ENCODE measurements around the gene PSMD3. TPM values are rescaled to one million over a fixed set of nuclear protein-coding genes. Genes with fewer than 3 reads are reported as not detected.

The PSMD3 gene
- polyA plus RNA-seq, 2 of the 4 experiments (the other 2 are of a cell fraction) = 87.7 to 193 TPM

DNA sequence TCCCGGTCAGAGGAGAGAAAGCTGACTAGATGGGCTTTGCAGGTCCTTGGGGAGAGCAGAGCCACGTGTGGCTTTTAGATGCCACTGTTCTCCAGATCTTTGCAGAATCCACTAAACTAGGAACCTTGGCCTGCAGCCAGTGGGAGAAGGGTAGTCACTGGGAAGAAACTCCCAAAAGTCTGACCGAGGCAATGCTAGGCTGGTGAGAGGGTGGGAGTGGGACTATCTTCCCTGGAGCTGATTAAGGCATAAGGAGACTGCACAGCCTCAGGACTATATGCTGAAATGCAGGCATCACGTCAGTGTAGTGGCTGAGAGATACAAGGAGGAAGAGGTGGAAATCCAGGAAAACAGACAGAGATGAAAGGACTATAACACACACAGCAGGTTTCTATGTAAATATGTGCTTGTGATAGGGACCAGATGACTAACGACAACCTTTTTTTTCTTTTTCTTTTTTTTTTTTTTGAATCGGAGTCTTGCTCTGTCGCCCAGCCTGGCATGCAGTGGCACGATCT lies 20.0 kb upstream of the PSMD3 start:
- no peak for ATAC-seq
- TF ChIP-seq CHD2 (IDR thresholded peaks at IDR 0.05; ENCODE audit: low read length, partially characterized antibody) = no peak
- TF ChIP-seq, protein P1, sequence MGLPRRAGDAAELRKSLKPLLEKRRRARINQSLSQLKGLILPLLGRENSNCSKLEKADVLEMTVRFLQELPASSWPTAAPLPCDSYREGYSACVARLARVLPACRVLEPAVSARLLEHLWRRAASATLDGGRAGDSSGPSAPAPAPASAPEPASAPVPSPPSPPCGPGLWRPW (IDR thresholded peaks at IDR 0.05) = no peak
- TF ChIP-seq HEYL (CRISPR knock-in tag; IDR thresholded peaks at IDR 0.05) = no peak
- no peak for TF ChIP-seq HOXB5 (CRISPR knock-in tag; IDR thresholded peaks at IDR 0.05)
- TF ChIP-seq, protein P2, sequence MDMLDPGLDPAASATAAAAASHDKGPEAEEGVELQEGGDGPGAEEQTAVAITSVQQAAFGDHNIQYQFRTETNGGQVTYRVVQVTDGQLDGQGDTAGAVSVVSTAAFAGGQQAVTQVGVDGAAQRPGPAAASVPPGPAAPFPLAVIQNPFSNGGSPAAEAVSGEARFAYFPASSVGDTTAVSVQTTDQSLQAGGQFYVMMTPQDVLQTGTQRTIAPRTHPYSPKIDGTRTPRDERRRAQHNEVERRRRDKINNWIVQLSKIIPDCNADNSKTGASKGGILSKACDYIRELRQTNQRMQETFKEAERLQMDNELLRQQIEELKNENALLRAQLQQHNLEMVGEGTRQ (IDR thresholded peaks at IDR 0.05) = no peak
- no peak for TF ChIP-seq CEBPB (IDR thresholded peaks at IDR 0.05)
- no peak for TF ChIP-seq MAFK (IDR thresholded peaks at IDR 0.05; ENCODE audit: partially characterized antibody)
- TF ChIP-seq HOXA7 (CRISPR knock-in tag; IDR thresholded peaks at IDR 0.05) = no peak
- no peak for TF ChIP-seq NR3C1 (IDR thresholded peaks at IDR 0.05)
- TF ChIP-seq, protein P3, sequence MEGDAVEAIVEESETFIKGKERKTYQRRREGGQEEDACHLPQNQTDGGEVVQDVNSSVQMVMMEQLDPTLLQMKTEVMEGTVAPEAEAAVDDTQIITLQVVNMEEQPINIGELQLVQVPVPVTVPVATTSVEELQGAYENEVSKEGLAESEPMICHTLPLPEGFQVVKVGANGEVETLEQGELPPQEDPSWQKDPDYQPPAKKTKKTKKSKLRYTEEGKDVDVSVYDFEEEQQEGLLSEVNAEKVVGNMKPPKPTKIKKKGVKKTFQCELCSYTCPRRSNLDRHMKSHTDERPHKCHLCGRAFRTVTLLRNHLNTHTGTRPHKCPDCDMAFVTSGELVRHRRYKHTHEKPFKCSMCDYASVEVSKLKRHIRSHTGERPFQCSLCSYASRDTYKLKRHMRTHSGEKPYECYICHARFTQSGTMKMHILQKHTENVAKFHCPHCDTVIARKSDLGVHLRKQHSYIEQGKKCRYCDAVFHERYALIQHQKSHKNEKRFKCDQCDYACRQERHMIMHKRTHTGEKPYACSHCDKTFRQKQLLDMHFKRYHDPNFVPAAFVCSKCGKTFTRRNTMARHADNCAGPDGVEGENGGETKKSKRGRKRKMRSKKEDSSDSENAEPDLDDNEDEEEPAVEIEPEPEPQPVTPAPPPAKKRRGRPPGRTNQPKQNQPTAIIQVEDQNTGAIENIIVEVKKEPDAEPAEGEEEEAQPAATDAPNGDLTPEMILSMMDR (IDR thresholded peaks at IDR 0.05) = no peak
- TF ChIP-seq MYC (IDR thresholded peaks at IDR 0.05; ENCODE audit: borderline replicate concordance, low read length) = no peak
- TF ChIP-seq, protein P4, sequence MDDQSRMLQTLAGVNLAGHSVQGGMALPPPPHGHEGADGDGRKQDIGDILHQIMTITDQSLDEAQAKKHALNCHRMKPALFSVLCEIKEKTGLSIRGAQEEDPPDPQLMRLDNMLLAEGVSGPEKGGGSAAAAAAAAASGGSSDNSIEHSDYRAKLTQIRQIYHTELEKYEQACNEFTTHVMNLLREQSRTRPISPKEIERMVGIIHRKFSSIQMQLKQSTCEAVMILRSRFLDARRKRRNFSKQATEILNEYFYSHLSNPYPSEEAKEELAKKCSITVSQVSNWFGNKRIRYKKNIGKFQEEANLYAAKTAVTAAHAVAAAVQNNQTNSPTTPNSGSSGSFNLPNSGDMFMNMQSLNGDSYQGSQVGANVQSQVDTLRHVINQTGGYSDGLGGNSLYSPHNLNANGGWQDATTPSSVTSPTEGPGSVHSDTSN (IDR thresholded peaks at IDR 0.05) = no peak
- TF ChIP-seq CBX8 (IDR thresholded peaks at IDR 0.05) = no peak
- no peak for TF ChIP-seq CHD4 (IDR thresholded peaks at IDR 0.05; ENCODE audit: borderline replicate concordance)
- no peak for TF ChIP-seq RNF2 (IDR thresholded peaks at IDR 0.05; ENCODE audit: borderline replicate concordance, low read depth)
- no peak for TF ChIP-seq ZNF302 (CRISPR knock-in tag; IDR thresholded peaks at IDR 0.05)
- no peak for DNase-seq (ENCODE audit: low read depth in 1 of 2, low spot score in 1 of 2)
- Histone ChIP-seq H3K4me1 (no peaks in the 10 kb centered on the region), H3K4me3 (no peak overlapping the region), H3K27ac (no peak overlapping the region), H3K4me2 (no peak overlapping the region), H3K9me3 (no peaks in the 10 kb centered on the region)
- FAIRE-seq = no peak
- CTCF ChIA-PET = interaction anchor here (1.1 to 13.9 kb wide), 4 partner anchors 14 to 339 kb away, joined by 3 to 405 read pairs (median 9); partner anchors contain the start of gene PSMD3
- WGBS (ENCODE audit: missing lambda C conversion rate) = 65% methylated on average over 8 of the region's 8 CpGs
- POLR2A ChIA-PET = interaction anchor here (5.6 kb wide), 1 partner anchor 20 kb away, joined by 43 read pairs; the partner anchor contains the start of gene PSMD3

DNA sequence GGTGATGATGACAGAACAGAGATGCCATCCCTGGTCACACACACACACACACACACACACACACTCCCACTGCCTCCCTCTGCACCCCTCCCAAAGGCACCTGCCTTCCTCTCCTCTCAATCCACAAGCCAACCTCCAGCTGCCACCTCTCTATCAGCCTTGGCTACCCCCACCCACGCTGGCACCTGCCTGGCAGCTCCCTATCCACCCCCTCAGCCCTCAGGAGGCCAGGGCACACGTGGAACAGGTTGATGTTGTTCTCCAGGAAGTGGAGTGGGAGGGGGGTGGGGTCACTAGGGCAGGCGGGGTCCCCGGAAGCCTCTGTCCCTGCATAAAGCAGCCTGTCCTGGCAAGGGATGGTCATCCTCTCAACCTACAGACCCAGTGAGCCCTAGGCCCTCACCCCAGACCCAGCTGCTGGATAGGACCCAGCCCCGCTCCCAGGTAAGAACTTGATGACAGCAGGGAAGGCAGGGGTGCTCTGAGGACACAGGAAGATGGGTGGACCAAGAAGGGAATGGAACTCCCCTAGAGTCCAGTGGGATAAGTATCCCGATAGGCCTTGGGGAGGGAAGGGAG lies 17.9 kb upstream of the PSMD3 start, which contains the start of gene GSDMA:
TSS of gene GSDMA (plus strand) at position 363 of the 579 bp plus-strand sequence. CDS start 2,684 bp downstream, outside the sequence.
- Histone ChIP-seq H3K27ac (no peak within 1 kb of the TSS), H3K9me3 (no peaks in the 10 kb centered on the region), H3K4me3 (no peak within 1 kb of the TSS), H3K4me2 (no peak within 1 kb of the TSS), H3K4me1 (no peaks in the 10 kb centered on the region)
- ChIA-PET POLR2A (interaction anchor here (1.0 to 2.0 kb wide), 2 partner anchors 18 to 19 kb away, joined by 3 to 4 read pairs; partner anchors contain the start of gene PSMD3), CTCF (interaction anchor here (0.9 to 13.9 kb wide), 8 partner anchors 9 to 341 kb away, joined by 3 to 405 read pairs (median 4); partner anchors contain the start of gene PSMD3)
- FAIRE-seq = no peak
- no peak for TF ChIP-seq POLR2AphosphoS2 (conservative IDR thresholded peaks at IDR 0.05; ENCODE audit: low read length)
- TF ChIP-seq BCL3 (IDR thresholded peaks at IDR 0.05) = no peak
- TF ChIP-seq FOSB (CRISPR knock-in tag; IDR thresholded peaks at IDR 0.05) = no peak
- TF ChIP-seq FOXS1 (CRISPR knock-in tag; IDR thresholded peaks at IDR 0.05) = no peak
- TF ChIP-seq CHD4 (IDR thresholded peaks at IDR 0.05; ENCODE audit: borderline replicate concordance) = no peak
- TF ChIP-seq, protein P3 (IDR thresholded peaks at IDR 0.05) = no peak
- no peak for TF ChIP-seq BHLHE40 (IDR thresholded peaks at IDR 0.05; ENCODE audit: low read depth, low read length)
- no peak for TF ChIP-seq CHD2 (IDR thresholded peaks at IDR 0.05; ENCODE audit: low read length, partially characterized antibody)
- TF ChIP-seq EHMT2 (IDR thresholded peaks at IDR 0.05; ENCODE audit: low read depth) = no peak
- TF ChIP-seq MAFK (IDR thresholded peaks at IDR 0.05; ENCODE audit: partially characterized antibody) = no peak
- TF ChIP-seq PHF8 (IDR thresholded peaks at IDR 0.05; ENCODE audit: borderline replicate concordance, low read depth) = no peak
- TF ChIP-seq RCOR1 (IDR thresholded peaks at IDR 0.05; ENCODE audit: low read depth, low read length) = no peak
- no peak for TF ChIP-seq CBX8 (IDR thresholded peaks at IDR 0.05)
- TF ChIP-seq NR3C1 (IDR thresholded peaks at IDR 0.05) = no peak
- no peak for TF ChIP-seq RNF2 (IDR thresholded peaks at IDR 0.05; ENCODE audit: borderline replicate concordance, low read depth)
- TF ChIP-seq MAX (IDR thresholded peaks at IDR 0.05) = no peak
- no peak for DNase-seq (ENCODE audit: low read depth in 1 of 2, low spot score in 1 of 2)
- WGBS (ENCODE audit: missing lambda C conversion rate) = 69% methylated on average over 4 of the region's 6 CpGs
- ATAC-seq = no peak
